Colonic mucosa (tissue), 4 donors: ENCODE data around the gene MCUB. TPM values are rescaled to one million over a fixed set of nuclear protein-coding genes. Genes with fewer than 3 reads are reported as not detected.
"Not testable (repeated sequence)": the region's sequence is repeated elsewhere in the genome, so short reads cannot be mapped to it uniquely, and the experiment has no call there.

Experiments
- DNase-seq: peaks from one replicate; pipeline ENCODE4 v3.0.0-alpha.2; 2020
- H3K27ac ChIP-seq: fragments of 200-600 bp; one replicate; pipeline ENCODE4 v1.8.0; 2021
- H3K27me3 ChIP-seq: fragments of 200-600 bp; one replicate; pipeline ENCODE4 v1.8.0; 2021
- H3K36me3 ChIP-seq: fragments of 200-600 bp; one replicate; pipeline ENCODE4 v1.8.0; 2021
- H3K4me1 ChIP-seq: fragments of 200-600 bp; one replicate; pipeline ENCODE4 v1.8.0; 2021; ENCODE audit warnings: mild to moderate bottlenecking
- H3K4me3 ChIP-seq: fragments of 200-600 bp; one replicate; pipeline ENCODE4 v1.8.0; 2021
- H3K9ac ChIP-seq, 2 donors: one replicate each; pipeline ENCODE4 v1.7.0; 2013; ENCODE audit warnings: control low read depth in 2 of 2, low read depth in 2 of 2, low read length in 2 of 2
- H3K9me3 ChIP-seq: fragments of 200-600 bp; one replicate; pipeline ENCODE4 v1.8.0; 2021
- intact Hi-C: fragments of 100-400 bp; cut with DNase I; formaldehyde crosslinking; loops from one replicate; pipeline ENCODE4 v1.14.1; 2022
- total RNA-seq, 2 donors: library from RNA; stranded (reverse); fragmentation: NEBNext Ultra II Directional in 1 of 2; extraction: Animal tissue kit (Norgen Biotek cat#: 25700) in 1 of 2; gene quantifications; one replicate each; pipeline ENCODE4 v1.2.1, GENCODE V29; 2021
- TF ChIP-seq, protein P1 (sequence below): fragments of 200-600 bp; IDR thresholded peaks from one replicate; pipeline ENCODE4 v1.8.0; 2022; ENCODE audit warnings: antibody characterized with exemption, mild to moderate bottlenecking
- donor health status: healthy.
- donor health status: DM: no; HTN: no; CAD: no.
- donor health status: DM: no; HTN: no; CAD: no.

The MCUB gene
- total RNA-seq, 2 donors from 2014 or later, result 10.4 to 11.7 TPM

DNA sequence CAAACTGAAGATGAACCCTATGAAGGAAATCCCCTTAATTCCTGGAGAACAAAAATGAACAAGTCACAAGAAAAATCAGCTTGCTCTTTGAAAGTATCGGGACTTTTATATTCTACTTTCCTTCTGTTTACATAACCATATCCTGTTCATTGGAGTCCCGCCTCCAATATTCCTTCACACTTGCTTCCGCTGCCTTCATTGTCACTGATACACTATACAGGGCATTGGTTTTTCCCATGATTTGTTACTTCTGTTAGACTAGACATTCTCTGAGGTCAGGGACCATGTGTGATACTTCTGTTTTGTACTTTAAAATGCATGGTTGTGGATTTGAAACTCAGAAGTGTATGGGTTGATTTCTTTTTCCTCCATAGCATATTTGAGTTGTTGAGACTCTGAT lies 18.8 kb downstream of the MCUB start:
- Histone ChIP-seq H3K36me3 (no peaks in the 10 kb centered on the region), H3K4me3 (no peak overlapping the region), H3K27ac (no peak overlapping the region), H3K27me3 (no peaks in the 10 kb centered on the region), H3K9me3 (no peaks in the 10 kb centered on the region), H3K4me1 (no peaks in the 10 kb centered on the region), H3K9ac (no peak overlapping the region)
- no peak for DNase-seq
- intact Hi-C loops, result loop anchor here (10.0 kb wide), 1 partner anchor 154 kb away; no protein-coding TSS in a partner anchor
- TF ChIP-seq, protein P1, sequence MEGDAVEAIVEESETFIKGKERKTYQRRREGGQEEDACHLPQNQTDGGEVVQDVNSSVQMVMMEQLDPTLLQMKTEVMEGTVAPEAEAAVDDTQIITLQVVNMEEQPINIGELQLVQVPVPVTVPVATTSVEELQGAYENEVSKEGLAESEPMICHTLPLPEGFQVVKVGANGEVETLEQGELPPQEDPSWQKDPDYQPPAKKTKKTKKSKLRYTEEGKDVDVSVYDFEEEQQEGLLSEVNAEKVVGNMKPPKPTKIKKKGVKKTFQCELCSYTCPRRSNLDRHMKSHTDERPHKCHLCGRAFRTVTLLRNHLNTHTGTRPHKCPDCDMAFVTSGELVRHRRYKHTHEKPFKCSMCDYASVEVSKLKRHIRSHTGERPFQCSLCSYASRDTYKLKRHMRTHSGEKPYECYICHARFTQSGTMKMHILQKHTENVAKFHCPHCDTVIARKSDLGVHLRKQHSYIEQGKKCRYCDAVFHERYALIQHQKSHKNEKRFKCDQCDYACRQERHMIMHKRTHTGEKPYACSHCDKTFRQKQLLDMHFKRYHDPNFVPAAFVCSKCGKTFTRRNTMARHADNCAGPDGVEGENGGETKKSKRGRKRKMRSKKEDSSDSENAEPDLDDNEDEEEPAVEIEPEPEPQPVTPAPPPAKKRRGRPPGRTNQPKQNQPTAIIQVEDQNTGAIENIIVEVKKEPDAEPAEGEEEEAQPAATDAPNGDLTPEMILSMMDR, result no peak

DNA sequence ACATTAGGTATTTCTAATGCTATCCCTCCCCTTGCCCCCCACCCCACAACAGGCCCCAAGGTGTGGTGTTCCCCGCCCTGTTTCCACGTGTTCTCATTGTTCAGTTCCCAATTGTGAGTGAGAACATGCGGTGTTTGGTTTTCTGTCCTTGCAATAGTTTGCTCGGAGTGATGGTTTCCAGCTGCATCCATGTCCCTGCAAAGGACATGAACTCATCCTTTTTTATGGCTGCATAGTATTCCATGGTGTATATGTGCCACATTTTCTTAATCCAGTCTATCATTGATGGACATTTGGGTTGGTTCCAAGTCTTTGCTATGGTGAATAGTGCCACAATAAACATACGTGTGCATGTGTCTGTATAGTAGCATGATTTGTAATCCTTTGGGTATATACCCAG lies 20.0 kb downstream of the MCUB start:
- H3K27ac ChIP-seq, H3K4me3 ChIP-seq, DNase-seq, H3K4me1 ChIP-seq, H3K27me3 ChIP-seq, H3K9ac ChIP-seq, H3K9me3 ChIP-seq, H3K36me3 ChIP-seq: not testable (repeated sequence)
- intact Hi-C loops, result loop anchor here (10.0 kb wide), 1 partner anchor 155 kb away; no protein-coding TSS in a partner anchor

GRCh38 chr4:109588176-109588575 lies 28.1 kb downstream of the MCUB start:
- Histone ChIP-seq H3K4me1 (no peaks in the 10 kb centered on the region), H3K36me3 (no peaks in the 10 kb centered on the region), H3K4me3 (no peak overlapping the region), H3K27me3 (no peaks in the 10 kb centered on the region), H3K9ac (no peak overlapping the region), H3K9me3 (no peaks in the 10 kb centered on the region), H3K27ac (no peak overlapping the region)
- no peak for DNase-seq
- intact Hi-C loops, result no loop called here
- TF ChIP-seq, protein P1, result no peak

GRCh38 chr4:109589119-109589518 lies 29.1 kb downstream of the MCUB start:
- no peak overlapping the region for H3K9ac ChIP-seq
- TF ChIP-seq, protein P1, result no peak
- intact Hi-C loops, result no loop called here
- no peaks in the 10 kb centered on the region for H3K4me1 ChIP-seq
- no peaks in the 10 kb centered on the region for H3K36me3 ChIP-seq
- H3K9me3 ChIP-seq, result no peaks in the 10 kb centered on the region
- H3K4me3 ChIP-seq, result no peak overlapping the region
- no peak overlapping the region for H3K27ac ChIP-seq
- DNase-seq, result no peak
- H3K27me3 ChIP-seq, result no peaks in the 10 kb centered on the region

DNA sequence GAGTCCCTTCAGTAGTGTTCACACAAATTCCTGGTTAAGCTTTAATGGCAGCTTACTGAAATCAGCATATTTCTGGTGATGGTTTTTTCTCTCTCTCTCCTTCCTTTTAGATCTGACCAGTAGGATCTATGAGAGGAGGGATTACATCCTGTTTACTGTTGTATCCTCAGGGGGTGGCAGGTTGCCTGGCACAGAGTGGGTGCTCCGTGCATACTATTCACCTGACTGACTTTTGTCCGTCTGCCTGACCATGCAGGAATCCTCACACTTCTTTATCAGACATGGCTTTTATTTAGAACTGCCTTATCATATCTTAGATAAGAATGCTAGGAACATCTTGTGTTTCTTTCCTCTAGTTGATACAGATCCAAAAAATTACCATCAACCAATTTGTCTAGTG lies 29.6 kb downstream of the MCUB start:
- Histone ChIP-seq H3K36me3 (no peaks in the 10 kb centered on the region), H3K4me1 (no peaks in the 10 kb centered on the region), H3K4me3 (no peak overlapping the region), H3K9me3 (no peaks in the 10 kb centered on the region), H3K27ac (no peak overlapping the region), H3K9ac (no peak overlapping the region), H3K27me3 (no peaks in the 10 kb centered on the region)
- TF ChIP-seq, protein P1, result no peak
- no peak for DNase-seq
- intact Hi-C loops, result no loop called here

GRCh38 chr4:109590905-109591304 lies 30.9 kb downstream of the MCUB start:
- Histone ChIP-seq H3K9me3 (no peaks in the 10 kb centered on the region), H3K4me1 (no peaks in the 10 kb centered on the region), H3K27me3 (no peaks in the 10 kb centered on the region), H3K4me3 (no peak overlapping the region), H3K9ac (no peak overlapping the region), H3K36me3 (no peaks in the 10 kb centered on the region), H3K27ac (no peak overlapping the region)
- no peak for DNase-seq
- intact Hi-C loops, result no loop called here
- TF ChIP-seq, protein P1, result no peak
